H9 (cell line): ENCODE results near the gene NEB. TPM values are rescaled to one million over a fixed set of nuclear protein-coding genes. Genes with fewer than 3 reads are reported as not detected.
A peak's percentile ranks its signal among the peaks of the same experiment; 100 is the strongest.
"Not testable (repeated sequence)": the region's sequence is repeated elsewhere in the genome, so short reads cannot be mapped to it uniquely, and the experiment has no call there.

ENCODE experiments used
- DNase-seq: peaks from one replicate; pipeline ENCODE4 v3.0.0-alpha.2; 2017
- H2AFZ ChIP-seq: one replicate; pipeline ENCODE4 v1.6.1; 2013; ENCODE audit warnings: mild to moderate bottlenecking, low read length, control low read depth, moderate library complexity
- H2AK5ac ChIP-seq: 2 replicates; pipeline ENCODE4 v1.6.1; 2013; ENCODE audit warnings: low read length, control low read depth, mixed read lengths; ENCODE audit not compliant: insufficient read length
- H2BK120ac ChIP-seq: one replicate; pipeline ENCODE4 v1.6.1; 2013; ENCODE audit warnings: low read depth, mild to moderate bottlenecking, low read length, control low read depth, inconsistent platforms; ENCODE audit not compliant: poor library complexity, severe bottlenecking
- H2BK12ac ChIP-seq: 2 replicates; pipeline ENCODE4 v1.6.1; 2013; ENCODE audit warnings: low read length, control low read depth, mixed read lengths, low read depth; ENCODE audit not compliant: insufficient read length
- H2BK15ac ChIP-seq: 2 replicates; pipeline ENCODE4 v1.6.1; 2013; ENCODE audit warnings: low read depth, low read length, control low read depth
- H2BK20ac ChIP-seq: one replicate; pipeline ENCODE4 v1.6.1; 2013; ENCODE audit warnings: low read depth, mild to moderate bottlenecking, low read length, control low read depth, inconsistent platforms; ENCODE audit not compliant: poor library complexity, severe bottlenecking
- H2BK5ac ChIP-seq: 2 replicates; pipeline ENCODE4 v1.6.1; 2013; ENCODE audit warnings: low read length, control low read depth, mixed read lengths; ENCODE audit not compliant: insufficient read length
- H3K14ac ChIP-seq: 2 replicates; pipeline ENCODE4 v1.6.1; 2013; ENCODE audit warnings: low read length, control low read depth; ENCODE audit not compliant: insufficient read depth
- H3K18ac ChIP-seq: 2 replicates; pipeline ENCODE4 v1.6.1; 2013; ENCODE audit warnings: low read depth, mild to moderate bottlenecking, mixed read lengths, low read length, control low read depth; ENCODE audit not compliant: insufficient read length
- H3K23ac ChIP-seq: 2 replicates; pipeline ENCODE4 v1.6.1; 2013; ENCODE audit warnings: low read length, control low read depth, mixed read lengths, low read depth; ENCODE audit not compliant: insufficient read length
- H3K23me2 ChIP-seq: 2 replicates; pipeline ENCODE4 v1.6.1; 2013; ENCODE audit warnings: low read depth, mild to moderate bottlenecking, mixed read lengths, low read length, control low read depth; ENCODE audit not compliant: insufficient read length, poor library complexity, severe bottlenecking
- H3K27ac ChIP-seq: 2 replicates; pipeline ENCODE4 v1.5.1; 2013; ENCODE audit warnings: low read length, control low read depth, mixed read lengths, low read depth; ENCODE audit not compliant: insufficient read length
- H3K27me3 ChIP-seq: 2 replicates; pipeline ENCODE4 v1.6.1; 2013; ENCODE audit warnings: low read length, control low read depth, inconsistent platforms; ENCODE audit not compliant: insufficient read depth
- H3K4ac ChIP-seq: 2 replicates; pipeline ENCODE4 v1.6.1; 2013; ENCODE audit warnings: low read depth, mild to moderate bottlenecking, control low read depth, inconsistent platforms, low read length, moderate library complexity
- H3K4me1 ChIP-seq: 2 replicates; pipeline ENCODE4 v1.6.1; 2013; ENCODE audit warnings: low read length, control low read depth, inconsistent platforms; ENCODE audit not compliant: insufficient read depth
- H3K4me2 ChIP-seq: 2 replicates; pipeline ENCODE4 v1.6.1; 2013; ENCODE audit warnings: low read length, control low read depth, mixed read lengths; ENCODE audit not compliant: insufficient read length, insufficient read depth
- H3K56ac ChIP-seq: 2 replicates; pipeline ENCODE4 v1.6.1; 2013; ENCODE audit warnings: low read depth, mild to moderate bottlenecking, mixed read lengths, low read length, control low read depth; ENCODE audit not compliant: insufficient read length
- H3K79me1 ChIP-seq: 2 replicates; pipeline ENCODE4 v1.6.1; 2013; ENCODE audit warnings: low read depth, mild to moderate bottlenecking, moderate library complexity, low read length, control low read depth, inconsistent platforms; ENCODE audit not compliant: insufficient read depth, poor library complexity, severe bottlenecking
- H3K79me2 ChIP-seq: 2 replicates; pipeline ENCODE4 v1.6.1; 2013; ENCODE audit warnings: low read length, control low read depth, inconsistent platforms; ENCODE audit not compliant: insufficient read depth
- H3K9ac ChIP-seq: 2 replicates; pipeline ENCODE4 v1.6.1; 2013; ENCODE audit warnings: low read length, control low read depth, mixed read lengths; ENCODE audit not compliant: insufficient read length; ENCODE audit errors: extremely low read depth
- H3K9me3 ChIP-seq: one replicate; pipeline ENCODE4 v1.6.1; 2013; ENCODE audit warnings: low read depth, low read length, inconsistent platforms; ENCODE audit not compliant: control insufficient read depth
- H3T11ph ChIP-seq: one replicate; pipeline ENCODE4 v1.6.1; 2013; ENCODE audit warnings: mild to moderate bottlenecking, low read length, control low read depth, inconsistent platforms
- H4K20me1 ChIP-seq: one replicate; pipeline ENCODE4 v1.6.1; 2013; ENCODE audit not compliant: control insufficient read depth, insufficient read length, insufficient read depth
- H4K5ac ChIP-seq: 2 replicates; pipeline ENCODE4 v1.6.1; 2013; ENCODE audit warnings: low read depth, mild to moderate bottlenecking, mixed read lengths, low read length, control low read depth; ENCODE audit not compliant: insufficient read length
- H4K8ac ChIP-seq: replicated peaks from 2 replicates; pipeline ENCODE4 v1.6.1; 2013; ENCODE audit warnings: low read length, control low read depth, mixed read lengths, low read depth; ENCODE audit not compliant: insufficient read length
- H4K91ac ChIP-seq: 2 replicates; pipeline ENCODE4 v1.6.1; 2013; ENCODE audit warnings: low read depth, mild to moderate bottlenecking, moderate library complexity, mixed read lengths, low read length, control low read depth; ENCODE audit not compliant: insufficient read length
- H3K27ac Mint-ChIP-seq, 3 experiments: 2 replicates in 2 of 3; 3 replicates in 1 of 3; pipeline ENCODE4 v1.8.0; 2020 to 2021; ENCODE audit warnings: mixed read lengths in 3 of 3, mild to moderate bottlenecking in 1 of 3, moderate library complexity in 1 of 3
- H3K27me3 Mint-ChIP-seq: 2 replicates; pipeline ENCODE4 v1.8.0; 2021; ENCODE audit warnings: low read depth, mild to moderate bottlenecking, moderate library complexity, mixed read lengths
- H3K36me3 Mint-ChIP-seq, 3 experiments: 2 replicates in 2 of 3; 3 replicates in 1 of 3; pipeline ENCODE4 v1.8.0; 2020 to 2021; ENCODE audit warnings: low read depth in 3 of 3, mixed read lengths in 3 of 3; ENCODE audit not compliant: insufficient read depth in 1 of 3
- H3K4me1 Mint-ChIP-seq, 2 experiments: 2 replicates each; pipeline ENCODE4 v1.8.0; 2020; ENCODE audit warnings: mixed read lengths in 2 of 2
- H3K4me3 Mint-ChIP-seq, 2 experiments: 2 replicates in 1 of 2; 3 replicates in 1 of 2; pipeline ENCODE4 v1.8.0; 2020 to 2021; ENCODE audit warnings: mild to moderate bottlenecking in 2 of 2, mixed read lengths in 2 of 2, moderate library complexity in 1 of 2
- H3K9me3 Mint-ChIP-seq, 2 experiments: 2 replicates in 1 of 2; 3 replicates in 1 of 2; pipeline ENCODE4 v1.8.0; 2020; ENCODE audit warnings: mild to moderate bottlenecking in 2 of 2, mixed read lengths in 2 of 2, moderate library complexity in 1 of 2
- WGBS: extraction: QIAGEN DNeasy Blood & Tissue Kit; methylation state at CpG from one replicate; pipeline ENCODE4 v1.1.7; 2013; ENCODE audit warnings: missing lambda C conversion rate, low lambda C conversion rate, mixed read lengths; ENCODE audit not compliant: insufficient read length; ENCODE audit errors: extremely low coverage; 5-methylcytosine and 5-hydroxymethylcytosine counted together
- total RNA-seq: library from RNA; stranded (reverse); gene quantifications from 2 replicates; pipeline ENCODE4 v1.2.1, GENCODE V29; 2021
- TF ChIP-seq, protein P1 (sequence below): fragments of 200-600 bp; sonication (generic); conservative IDR thresholded peaks from 3 replicates; pipeline ENCODE4 v1.8.0; 2021; ENCODE audit warnings: antibody characterized with exemption, mild to moderate bottlenecking

NEB gene
- total RNA-seq, 1 experiment from 2014 or later = 0.98 TPM

DNA sequence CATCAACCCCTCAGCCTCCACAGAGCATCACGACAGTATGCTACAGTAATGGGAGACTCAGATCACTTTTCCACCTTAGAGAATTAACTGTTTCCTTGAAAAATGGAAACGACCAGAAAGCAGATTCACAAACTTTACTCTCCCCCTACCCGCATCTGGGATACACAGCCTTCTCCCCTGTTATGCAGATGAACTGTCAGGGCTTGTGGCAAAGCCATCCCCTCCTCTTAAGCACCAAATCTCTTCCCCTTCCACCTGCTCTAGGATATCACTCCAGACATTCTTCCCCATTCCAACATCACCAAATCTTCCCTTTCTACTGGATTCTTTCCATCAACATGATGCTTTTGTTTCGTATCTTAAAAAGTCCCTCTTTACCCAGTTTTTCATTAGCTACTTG lies 26.4 kb downstream of the NEB start:
- Histone ChIP-seq H3K4ac (no peak overlapping the region), H3K27me3 (no peaks in the 10 kb centered on the region), H4K91ac (no peak overlapping the region), H3K18ac (no peak overlapping the region), H2AFZ (no peak overlapping the region), H2AK5ac (no peak overlapping the region), H3K56ac (no peak overlapping the region), H3K23ac (no peak overlapping the region), H3K9ac (no peak overlapping the region), H4K5ac (no peak overlapping the region), H2BK120ac (no peak overlapping the region), H3T11ph (no peak overlapping the region), H2BK5ac (no peak overlapping the region), H3K14ac (no peak overlapping the region), H4K20me1 (no peaks in the 10 kb centered on the region), H2BK15ac (no peak overlapping the region), H3K4me2 (no peak overlapping the region), H2BK12ac (no peak overlapping the region), H3K79me2 (no peaks in the 10 kb centered on the region), H4K8ac (no peak overlapping the region), H3K9me3 (no peaks in the 10 kb centered on the region), H3K79me1 (no peaks in the 10 kb centered on the region), H3K4me1 (peaks cover 1% of the 10 kb centered on the region; the same call in 1 of the 2 replicates), H3K27ac (no peak overlapping the region), H2BK20ac (no peak overlapping the region), H3K23me2 (no peaks in the 10 kb centered on the region)
- Mint-ChIP-seq H3K36me3 (peaks cover 2 to 10% (median 2%) of the 10 kb centered on the region in 3 experiments; a peak in 3 of 7 replicates), H3K9me3 (peaks cover 0 to 6% of the 10 kb centered on the region in 2 experiments; a peak in 2 of 5 replicates), H3K27ac (no peak overlapping the region), H3K4me1 (peaks cover 6 to 11% of the 10 kb centered on the region in 2 experiments), H3K4me3 (no peak overlapping the region), H3K27me3 (no peaks in the 10 kb centered on the region)
- TF ChIP-seq, protein P1, sequence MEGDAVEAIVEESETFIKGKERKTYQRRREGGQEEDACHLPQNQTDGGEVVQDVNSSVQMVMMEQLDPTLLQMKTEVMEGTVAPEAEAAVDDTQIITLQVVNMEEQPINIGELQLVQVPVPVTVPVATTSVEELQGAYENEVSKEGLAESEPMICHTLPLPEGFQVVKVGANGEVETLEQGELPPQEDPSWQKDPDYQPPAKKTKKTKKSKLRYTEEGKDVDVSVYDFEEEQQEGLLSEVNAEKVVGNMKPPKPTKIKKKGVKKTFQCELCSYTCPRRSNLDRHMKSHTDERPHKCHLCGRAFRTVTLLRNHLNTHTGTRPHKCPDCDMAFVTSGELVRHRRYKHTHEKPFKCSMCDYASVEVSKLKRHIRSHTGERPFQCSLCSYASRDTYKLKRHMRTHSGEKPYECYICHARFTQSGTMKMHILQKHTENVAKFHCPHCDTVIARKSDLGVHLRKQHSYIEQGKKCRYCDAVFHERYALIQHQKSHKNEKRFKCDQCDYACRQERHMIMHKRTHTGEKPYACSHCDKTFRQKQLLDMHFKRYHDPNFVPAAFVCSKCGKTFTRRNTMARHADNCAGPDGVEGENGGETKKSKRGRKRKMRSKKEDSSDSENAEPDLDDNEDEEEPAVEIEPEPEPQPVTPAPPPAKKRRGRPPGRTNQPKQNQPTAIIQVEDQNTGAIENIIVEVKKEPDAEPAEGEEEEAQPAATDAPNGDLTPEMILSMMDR = no peak
- DNase-seq = no peak
- WGBS = no CpG with 5 or more reads among the region's 4 CpGs

DNA sequence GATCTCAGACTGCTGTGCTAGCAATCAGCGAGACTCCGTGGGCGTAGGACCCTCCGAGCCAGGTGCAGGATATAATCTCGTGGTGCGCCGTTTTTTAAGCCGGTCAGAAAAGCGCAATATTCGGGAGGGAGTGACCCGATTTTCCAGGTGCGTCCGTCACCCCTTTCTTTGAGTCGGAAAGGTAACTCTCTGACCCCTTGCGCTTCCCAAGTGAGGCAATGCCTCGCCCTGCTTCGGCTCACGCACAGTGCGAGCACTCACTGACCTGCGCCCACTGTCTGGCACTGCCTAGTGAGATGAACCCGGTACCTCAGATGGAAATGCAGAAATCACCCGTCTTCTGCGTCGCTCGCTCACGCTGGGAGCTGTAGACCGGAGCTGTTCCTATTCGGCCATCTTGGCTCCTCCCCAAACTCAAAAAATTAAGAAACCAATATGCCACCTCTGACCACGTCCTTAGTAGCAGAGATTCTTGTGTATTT lies 29.8 kb downstream of the NEB start:
- H3K27me3 ChIP-seq, H4K91ac ChIP-seq, H3K4me2 ChIP-seq, H3K79me1 ChIP-seq, H2AK5ac ChIP-seq, H3K9me3 ChIP-seq, H3K4me1 ChIP-seq, H3K4ac ChIP-seq, H2BK20ac ChIP-seq, H3K79me2 ChIP-seq, H3K23me2 ChIP-seq, H2BK5ac ChIP-seq, H3K23ac ChIP-seq, H3T11ph ChIP-seq, H3K4me1 Mint-ChIP-seq, H2BK120ac ChIP-seq, H2BK15ac ChIP-seq, H3K27me3 Mint-ChIP-seq, H3K56ac ChIP-seq, H4K20me1 ChIP-seq: not testable (repeated sequence)
- Histone ChIP-seq H3K27ac (peak overlapping the region; percentile 46), H4K5ac (peak overlapping the region; percentile 96), H4K8ac (peak overlapping the region; percentile 32), H2BK12ac (peak overlapping the region; percentile 82), H3K9ac (peak overlapping the region; percentile 37), H3K18ac (peak overlapping the region; percentile 97), H2AFZ (peak overlapping the region; percentile 89), H3K14ac (peak overlapping the region; percentile 91; the same call in 1 of the 2 replicates)
- DNase-seq = peak; percentile 33
- WGBS = no CpG with 5 or more reads among the region's 29 CpGs
- peak overlapping the region; percentile 49 to 69 for H3K4me3 Mint-ChIP-seq
- peaks cover 2 to 13% of the 10 kb centered on the region in 2 experiments; a peak in 4 of 5 replicates for H3K9me3 Mint-ChIP-seq
- H3K27ac Mint-ChIP-seq = peak overlapping the region; percentile 25 to 93 (median 85); a peak in 6 of 7 replicates
- peaks cover 2 to 13% (median 5%) of the 10 kb centered on the region in 3 experiments; a peak in 5 of 7 replicates for H3K36me3 Mint-ChIP-seq
